Fibroblast of villous mesenchyme (primary cell): ENCODE measurements around the gene CPAMD8. TPM values are rescaled to one million over a fixed set of nuclear protein-coding genes. Genes with fewer than 3 reads are reported as not detected.

Experiments used
- DNase-seq: peaks from one replicate; pipeline ENCODE4 v3.0.0-alpha.2; 2010; ENCODE audit warnings: low read depth
- H3K4me3 ChIP-seq: 2 replicates; pipeline ENCODE4 v1.5.1; 2011; ENCODE audit warnings: low read depth, mild to moderate bottlenecking, low read length
- total RNA-seq: library from RNA; depleted of rRNA; stranded (reverse); fragments of >200 nt; gene quantifications from 2 replicates; pipeline ENCODE4 v1.2.3, GENCODE V29; 2012
- TF ChIP-seq, protein P1 (sequence below): IDR thresholded peaks from 2 replicates; pipeline ENCODE4 v1.5.1; 2012; ENCODE audit warnings: low read depth, mild to moderate bottlenecking, low read length; ENCODE audit not compliant: insufficient read depth

CPAMD8 gene
- total RNA-seq, 1 donor: 0.43 TPM

DNA sequence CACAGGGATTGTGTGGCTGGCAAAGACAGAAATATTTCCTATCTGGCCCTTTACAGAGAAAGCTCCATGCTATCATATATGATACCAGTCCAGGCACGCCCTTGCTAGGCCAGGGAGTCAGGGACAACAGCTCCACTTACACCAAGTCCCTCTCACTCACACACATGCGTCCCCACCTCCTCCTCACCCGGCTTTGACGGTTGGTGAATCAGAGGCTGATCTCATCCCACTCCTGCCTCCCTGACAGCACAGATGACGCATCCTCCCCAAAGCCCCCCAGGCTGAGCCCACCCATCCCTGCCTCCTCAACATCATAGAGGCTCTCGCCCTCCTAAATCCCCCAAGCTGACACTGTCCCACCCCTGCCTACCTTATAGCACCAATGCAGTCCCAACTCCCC is 75.1 kb downstream of the CPAMD8 start:
- no peak overlapping the region for H3K4me3 ChIP-seq
- TF ChIP-seq, protein P1, sequence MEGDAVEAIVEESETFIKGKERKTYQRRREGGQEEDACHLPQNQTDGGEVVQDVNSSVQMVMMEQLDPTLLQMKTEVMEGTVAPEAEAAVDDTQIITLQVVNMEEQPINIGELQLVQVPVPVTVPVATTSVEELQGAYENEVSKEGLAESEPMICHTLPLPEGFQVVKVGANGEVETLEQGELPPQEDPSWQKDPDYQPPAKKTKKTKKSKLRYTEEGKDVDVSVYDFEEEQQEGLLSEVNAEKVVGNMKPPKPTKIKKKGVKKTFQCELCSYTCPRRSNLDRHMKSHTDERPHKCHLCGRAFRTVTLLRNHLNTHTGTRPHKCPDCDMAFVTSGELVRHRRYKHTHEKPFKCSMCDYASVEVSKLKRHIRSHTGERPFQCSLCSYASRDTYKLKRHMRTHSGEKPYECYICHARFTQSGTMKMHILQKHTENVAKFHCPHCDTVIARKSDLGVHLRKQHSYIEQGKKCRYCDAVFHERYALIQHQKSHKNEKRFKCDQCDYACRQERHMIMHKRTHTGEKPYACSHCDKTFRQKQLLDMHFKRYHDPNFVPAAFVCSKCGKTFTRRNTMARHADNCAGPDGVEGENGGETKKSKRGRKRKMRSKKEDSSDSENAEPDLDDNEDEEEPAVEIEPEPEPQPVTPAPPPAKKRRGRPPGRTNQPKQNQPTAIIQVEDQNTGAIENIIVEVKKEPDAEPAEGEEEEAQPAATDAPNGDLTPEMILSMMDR: no peak
- DNase-seq: no peak

DNA sequence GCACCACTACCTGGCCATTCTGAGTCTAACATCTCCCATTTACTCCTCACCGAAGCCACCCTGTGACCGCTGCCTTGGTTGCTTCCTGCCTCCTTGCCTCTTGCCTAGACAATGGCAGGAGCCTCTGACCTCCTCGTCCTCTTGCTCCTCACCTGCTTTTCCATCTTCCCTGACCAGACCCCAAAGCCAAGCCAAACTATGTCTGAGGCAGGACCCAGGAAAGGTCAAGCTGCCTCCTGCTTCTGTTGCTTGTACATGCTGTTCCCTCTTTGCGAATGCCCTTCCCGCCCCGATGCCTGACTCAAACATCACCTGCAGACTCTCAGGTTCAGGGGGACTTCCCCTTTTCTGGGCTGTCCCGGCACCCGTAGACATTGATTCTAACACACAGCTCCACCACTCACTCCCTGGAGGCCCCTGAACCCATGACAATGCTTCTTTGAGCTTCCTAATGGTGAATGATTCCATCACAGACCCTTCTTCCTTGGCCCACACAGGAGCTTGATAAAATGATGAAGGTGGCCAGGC is 77.0 kb downstream of the CPAMD8 start:
- no peak for DNase-seq
- H3K4me3 ChIP-seq: no peak overlapping the region
- TF ChIP-seq, protein P1: no peak

DNA sequence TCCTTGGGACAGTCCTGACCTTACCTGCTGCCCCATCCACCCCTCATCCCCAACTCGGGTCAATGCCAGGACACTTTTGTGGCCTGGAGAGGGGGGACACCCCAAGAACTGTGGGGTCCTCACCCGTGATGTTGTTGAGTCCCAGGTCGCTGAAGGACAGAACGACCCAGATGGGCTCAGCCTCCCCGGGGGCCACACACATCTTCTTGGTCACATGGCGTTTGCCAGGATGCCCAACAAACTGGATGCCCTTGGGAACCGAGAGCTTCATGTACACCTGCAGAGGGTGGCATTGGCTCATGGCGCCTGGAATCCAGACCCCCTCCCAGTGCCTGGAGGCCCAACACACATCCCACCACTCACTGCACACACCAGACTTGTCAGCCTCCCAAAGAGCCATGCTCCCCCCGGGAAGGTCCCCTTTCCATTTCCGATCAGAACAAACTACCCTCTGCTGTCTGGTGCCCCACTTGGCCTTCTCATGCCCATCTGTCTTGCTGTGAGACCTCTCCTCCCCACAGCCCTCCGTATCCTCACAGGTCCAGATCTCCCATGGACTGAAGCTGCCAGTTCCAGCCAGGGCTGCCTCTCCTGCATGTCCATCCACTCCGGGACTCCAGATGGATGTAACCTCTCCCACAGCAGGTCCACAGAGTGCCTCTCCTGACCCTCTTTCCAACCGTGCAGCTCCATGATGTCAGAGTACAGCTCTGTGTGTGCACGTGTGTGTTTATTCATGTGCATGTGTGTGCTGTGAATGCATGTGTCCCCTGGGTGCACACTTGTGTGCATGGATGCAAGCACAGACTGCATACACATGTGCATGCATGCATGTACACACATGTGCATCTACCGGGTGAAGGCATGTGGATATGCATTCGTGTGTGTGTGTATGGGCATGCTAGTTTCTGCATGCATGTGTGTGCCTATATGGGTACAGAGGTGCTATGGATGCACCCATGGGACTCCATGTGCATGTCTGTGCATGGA is 79.4 kb downstream of the CPAMD8 start:
- H3K4me3 ChIP-seq: no peak overlapping the region
- DNase-seq: no peak
- TF ChIP-seq, protein P1: no peak

DNA sequence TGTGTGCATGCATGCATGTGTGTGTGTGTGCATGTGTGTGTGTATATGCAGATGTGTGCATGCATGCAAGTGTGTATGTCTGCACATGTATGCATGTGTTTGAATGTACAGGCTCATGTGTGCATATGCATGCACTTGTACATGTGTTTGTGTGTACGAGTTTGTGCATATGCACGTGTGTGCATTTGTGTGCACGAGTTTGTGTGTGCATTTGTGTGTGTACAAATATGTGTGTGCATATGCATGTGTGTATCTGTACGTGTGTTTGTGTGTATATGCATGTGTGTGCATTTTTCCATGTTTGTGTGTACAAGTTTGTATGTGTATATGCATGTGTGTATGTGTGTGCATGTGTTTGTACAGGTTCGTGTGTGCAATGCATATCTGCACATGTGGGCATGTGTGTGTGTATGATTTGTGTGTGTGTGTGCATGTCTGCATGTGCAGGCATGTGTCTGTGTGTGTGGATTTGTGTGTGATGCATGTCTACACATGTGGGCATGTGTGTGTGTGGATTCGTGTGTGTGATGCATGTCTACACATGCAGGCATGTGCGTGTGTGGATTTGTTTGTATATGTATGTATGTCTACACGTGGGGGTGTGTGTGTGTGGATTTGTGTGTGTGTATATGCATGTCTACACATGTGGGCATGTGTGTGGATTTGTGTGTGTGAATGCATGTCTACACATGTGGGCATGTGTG is 80.7 kb downstream of the CPAMD8 start:
- no peak for DNase-seq
- TF ChIP-seq, protein P1: no peak
- no peak overlapping the region for H3K4me3 ChIP-seq

DNA sequence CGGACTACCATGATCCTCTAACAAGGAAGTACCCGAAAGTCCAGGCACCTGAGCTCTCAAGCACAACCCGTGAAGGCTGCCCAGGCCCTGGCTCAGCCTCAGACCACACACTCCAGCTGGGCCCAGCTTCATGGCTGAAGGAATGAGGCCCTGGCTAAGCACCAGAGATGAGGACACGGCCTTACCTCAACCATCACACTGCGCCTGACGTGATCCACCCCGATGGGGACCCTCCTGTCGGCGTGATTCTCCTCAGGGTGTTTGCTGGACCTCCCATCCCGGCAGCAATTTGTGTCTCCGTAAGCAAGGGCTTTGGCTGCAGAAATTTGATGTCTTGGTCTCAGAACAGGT is 81.3 kb downstream of the CPAMD8 start:
- TF ChIP-seq, protein P1: no peak
- no peak for DNase-seq
- H3K4me3 ChIP-seq: no peak overlapping the region

DNA sequence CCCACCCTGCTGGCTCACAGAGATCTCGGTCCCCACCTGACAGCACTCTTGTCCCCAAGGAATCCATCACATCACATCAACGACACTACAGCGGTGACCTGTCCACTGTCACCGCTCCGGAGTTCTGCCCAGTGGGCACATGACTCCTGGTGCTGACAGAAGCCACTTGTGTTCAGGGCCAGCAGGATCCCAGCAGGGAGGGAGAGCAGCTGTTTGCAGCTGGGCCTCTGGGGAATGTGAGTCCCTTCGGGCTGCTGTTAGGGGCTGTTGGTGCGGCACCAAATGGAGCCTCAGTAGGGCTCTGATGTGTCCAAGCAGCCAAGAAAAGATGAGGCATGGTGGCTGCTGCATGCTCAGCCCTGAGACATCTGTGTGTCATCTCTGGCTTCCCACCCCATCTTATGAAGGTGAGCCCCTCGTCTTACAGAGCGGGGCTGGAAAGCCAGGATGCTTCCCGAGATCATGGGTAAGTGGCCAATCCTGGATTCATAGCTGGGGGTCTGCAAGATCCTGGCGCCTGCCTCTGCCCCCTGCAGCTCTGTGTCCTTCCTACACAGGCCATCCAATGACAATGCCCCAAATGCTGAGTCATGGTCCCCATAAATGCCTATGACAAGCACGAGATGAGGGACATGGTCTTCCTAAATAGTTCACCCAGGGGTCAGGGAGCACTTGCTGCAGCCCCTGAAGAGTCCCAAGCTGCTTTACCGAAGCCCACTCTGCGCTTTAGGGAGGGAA is 81.8 kb downstream of the CPAMD8 start:
- DNase-seq: no peak
- TF ChIP-seq, protein P1: no peak
- no peak overlapping the region for H3K4me3 ChIP-seq
